GM12878 (cell line): ENCODE data around the gene SPTBN1. TPM values are rescaled to one million over a fixed set of nuclear protein-coding genes. Genes with fewer than 3 reads are reported as not detected.

Experiments
- ATAC-seq: fragments of 200-7000 bp; cut with Tn5 transposase; 3 replicates; pipeline ENCODE4 v1.9.1; 2020; ENCODE audit warnings: mild to moderate bottlenecking, moderate library complexity
- BruUV-seq: library from RNA; stranded (reverse); fragments of 400-500 nt; replicated peaks from 2 replicates; lab custom pipeline; 2021; lab: Mats Ljungman, UMichigan
- CTCF ChIA-PET: fragments of 300-600 bp; sonication (Branson Sonifier 250); formaldehyde crosslinking; extraction: SDS; loops from one replicate; lab custom pipeline; 2021; ENCODE audit warnings: inconsistent platforms; lab: Yijun Ruan, JAX
- POLR2A ChIA-PET: fragments of 350-600 bp; formaldehyde crosslinking; extraction: SDS; loops from one replicate; lab custom pipeline; 2021; ENCODE audit warnings: inconsistent platforms; lab: Charles Lee
- RAD21 ChIA-PET: fragments of 300-600 bp; sonication (Branson Sonifier 250); formaldehyde crosslinking; loops from one replicate; lab custom pipeline; 2023; ENCODE audit warnings: antibody characterized with exemption; ENCODE audit not compliant: unreplicated experiment; lab: Charles Lee
- SMC1A ChIA-PET: fragments of 300-600 bp; sonication (Branson Sonifier 250); formaldehyde crosslinking; loops from one replicate; lab custom pipeline; 2023; ENCODE audit not compliant: unreplicated experiment, uncharacterized antibody; lab: Charles Lee
- DNase-seq: peaks from one replicate; pipeline ENCODE4 v3.0.0-alpha.2; 2011; ENCODE audit warnings: low read depth, low spot score
- FAIRE-seq: peaks from 3 replicates; lab custom pipeline; 2011; peaks lifted over from hg19 to GRCh38; lab: Jason Lieb, UNC
- H2AFZ ChIP-seq: 2 replicates; pipeline ENCODE4 v1.6.0; 2011; ENCODE audit warnings: low read depth, low read length, control low read depth; ENCODE audit not compliant: control insufficient read depth
- H3K27ac ChIP-seq: 2 replicates; pipeline ENCODE4 v1.5.1; 2011; ENCODE audit warnings: control low read depth; ENCODE audit not compliant: control insufficient read depth, insufficient read depth
- H3K27me3 ChIP-seq, 2 experiments: replicated peaks in 1 of 2; 2 replicates each; pipeline versions ENCODE4 v1.6.0 to v1.6.1; 2011; ENCODE audit warnings: low read length in 1 of 2; ENCODE audit not compliant: control insufficient read depth in 2 of 2, insufficient read depth in 2 of 2
- H3K36me3 ChIP-seq, 2 experiments: 2 replicates each; pipeline ENCODE4 v1.5.1; 2011; ENCODE audit warnings: low read length in 1 of 2; ENCODE audit not compliant: control insufficient read depth in 2 of 2, insufficient read depth in 2 of 2
- H3K4me1 ChIP-seq: 2 replicates; pipeline ENCODE4 v1.6.1; 2011; ENCODE audit warnings: mild to moderate bottlenecking, low read length, moderate library complexity, mixed read lengths; ENCODE audit not compliant: control insufficient read depth, insufficient read depth
- H3K4me2 ChIP-seq: 2 replicates; pipeline ENCODE4 v1.6.0; 2011; ENCODE audit warnings: control low read depth; ENCODE audit not compliant: control insufficient read depth, insufficient read depth
- H3K4me3 ChIP-seq: fragments of 200-600 bp; sonication (generic); 2 replicates; pipeline ENCODE4 v1.5.1; 2016
- H3K79me2 ChIP-seq: 2 replicates; pipeline ENCODE4 v1.6.0; 2011; ENCODE audit warnings: low read length; ENCODE audit not compliant: control insufficient read depth, insufficient read depth
- H3K9ac ChIP-seq: 2 replicates; pipeline ENCODE4 v1.8.0; 2011; ENCODE audit warnings: low read length, control low read depth, mixed read lengths; ENCODE audit not compliant: control insufficient read depth, insufficient read depth
- H3K9me3 ChIP-seq: replicated peaks from 3 replicates; pipeline ENCODE4 v1.5.1; 2011; ENCODE audit warnings: mild to moderate bottlenecking, low read length; ENCODE audit not compliant: control insufficient read depth, insufficient read depth
- H4K20me1 ChIP-seq: 2 replicates; pipeline ENCODE4 v1.6.0; 2011; ENCODE audit not compliant: control insufficient read depth, insufficient read depth
- ATF2 ChIP-seq: IDR thresholded peaks from 2 replicates; pipeline ENCODE4 v1.6.1; 2012; ENCODE audit warnings: low read length, inconsistent platforms
- TARDBP ChIP-seq: IDR thresholded peaks from 2 replicates; pipeline ENCODE4 v1.6.1; 2016; ENCODE audit warnings: borderline replicate concordance
- ZNF687 ChIP-seq: fragments of 450-650 bp; IDR thresholded peaks from 2 replicates; pipeline ENCODE4 v1.6.1; 2017; ENCODE audit warnings: mild to moderate bottlenecking, moderate library complexity
- WGBS: methylation state at CpG from one replicate; pipeline ENCODE4 v1.1.6; 2016; ENCODE audit warnings: low lambda C conversion rate; ENCODE audit not compliant: insufficient replicate concordance, insufficient coverage; ENCODE audit errors: missing lambda C conversion rate; 5-methylcytosine and 5-hydroxymethylcytosine counted together
- in situ Hi-C: fragments of 300-500 bp; cut with MboI; formaldehyde crosslinking; loops from 9 replicates; pipeline ENCODE4 v1.14.3; 2018; ENCODE audit warnings: mixed read lengths
- intact Hi-C: fragments of 100-400 bp; cut with micrococcal nuclease; formaldehyde crosslinking; loops from one replicate; pipeline ENCODE4 v1.14.2; 2022; ENCODE audit not compliant: unreplicated experiment
- polyA plus RNA-seq, 11 experiments: library from polyadenylated mRNA; depleted of rRNA in 4 of 11; unstranded in 6 of 11; stranded (reverse) in 5 of 11; fragments of >200 nt; fragmentation: Nextera tagmentation in 4 of 11; fragmentation: Illumina TruSeq in 1 of 11; extraction: Ambion mirVana in 4 of 11; extraction: Trizol in 1 of 11; gene quantifications; 1 replicate in 1 of 11; 2 replicates in 10 of 11; pipeline versions ENCODE4 v1.2.1 to v1.2.3, GENCODE V29; 2011 to 2016; ENCODE audit warnings: inconsistent platforms in 2 of 11, missing spikeins in 2 of 11, low read depth in 1 of 11
- total RNA-seq, 4 experiments: library from RNA; depleted of rRNA in 3 of 4; stranded (reverse); fragments of >200 nt in 3 of 4; fragmentation: Illumina TruSeq in 1 of 4; extraction: Trizol in 1 of 4; gene quantifications; 2 replicates each; pipeline versions ENCODE4 v1.2.1 to v1.2.3, GENCODE V29; 2013 to 2021
- TF ChIP-seq, protein P1 (sequence below): fragments of 450-650 bp; IDR thresholded peaks from 2 replicates; pipeline ENCODE4 v1.6.1; 2018; ENCODE audit warnings: borderline replicate concordance, mild to moderate bottlenecking; ENCODE audit not compliant: partially characterized antibody
- TF ChIP-seq, protein P2 (sequence below): IDR thresholded peaks from 2 replicates; pipeline ENCODE4 v1.6.1; 2012; ENCODE audit warnings: low read depth, low read length, improper control_type of control experiment
- TF ChIP-seq, protein P3 (sequence below): fragments of 450-650 bp; formaldehyde crosslinking; IDR thresholded peaks from 2 replicates; pipeline ENCODE4 v1.5.0; 2022; ENCODE audit warnings: mild to moderate bottlenecking, missing genetic modification characterization

The SPTBN1 gene
- total and polyA plus RNA-seq, 10 of the 15 experiments (the other 5 are each of a cell fraction or from before 2014, with no cell fraction given), result 20.6 to 154 (median 76.7) TPM

DNA sequence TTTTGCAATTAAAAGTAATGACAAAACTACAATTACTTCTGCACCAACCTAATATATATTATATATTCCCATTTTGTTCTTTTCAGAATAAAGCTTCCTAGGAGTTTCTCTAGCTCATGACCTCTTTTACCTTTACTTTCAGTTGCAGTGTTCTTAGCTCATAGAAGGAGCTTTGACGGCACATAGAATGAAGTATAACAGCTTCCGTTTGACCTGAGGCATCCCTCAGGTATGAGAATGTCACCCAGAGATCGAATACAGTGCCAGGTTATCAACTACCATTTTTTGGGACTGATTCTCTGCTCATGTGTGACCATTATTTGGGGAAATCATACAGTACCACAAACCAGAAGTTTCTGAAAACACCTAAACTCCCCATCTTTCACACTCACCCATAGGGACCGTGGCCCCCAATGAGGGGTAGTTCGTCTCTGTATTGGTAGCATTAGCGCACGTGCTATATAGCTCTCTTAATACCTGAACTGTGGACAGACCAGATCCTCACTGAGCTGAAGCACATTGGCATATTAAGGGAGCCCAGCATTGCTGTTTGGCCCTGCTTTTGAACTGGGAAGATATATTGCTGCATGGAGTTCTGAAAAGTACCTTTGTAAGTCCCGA, 123.0 kb downstream of the SPTBN1 start:
- SMC1A ChIA-PET, result interaction anchor here (1.0 to 15.8 kb wide), 15 partner anchors 10 to 98 kb away, joined by 3 to 569 read pairs (median 8); no protein-coding TSS in a partner anchor
- Histone ChIP-seq H3K9ac (peak overlapping the region; percentile 70), H3K27ac (peak overlapping the region; percentile 95), H3K4me2 (peak overlapping the region; percentile 85), H2AFZ (no peak overlapping the region), H4K20me1 (no peaks in the 10 kb centered on the region), H3K4me3 (peak overlapping the region; percentile 45), H3K79me2 (peaks cover 99% of the 10 kb centered on the region), H3K36me3 (peaks cover 0 to 3% of the 10 kb centered on the region in 2 experiments; a peak in 2 of 4 replicates), H3K9me3 (no peaks in the 10 kb centered on the region), H3K27me3 (no peaks in the 10 kb centered on the region), H3K4me1 (peaks cover 81% of the 10 kb centered on the region)
- WGBS, result 56% methylated on average over 8 of the region's 8 CpGs
- in situ Hi-C loops, result no loop called here
- TSS peak; percentile 99 for BruUV-seq
- POLR2A ChIA-PET, result interaction anchor here (0.8 to 18.4 kb wide), 12 partner anchors 8 to 611 kb away, joined by 3 to 504 read pairs (median 5); no protein-coding TSS in a partner anchor
- intact Hi-C loops, result loop anchor here (10.0 kb wide), 2 partner anchors 466 to 1036 kb away; partner anchors contain the start of gene PPP4R3B
- CTCF ChIA-PET, result interaction anchor here (1.1 to 5.1 kb wide), 8 partner anchors 9 to 125 kb away, joined by 4 to 48 read pairs (median 6); no protein-coding TSS in a partner anchor
- peak; percentile 34 for ATAC-seq
- RAD21 ChIA-PET, result interaction anchor here (0.7 to 5.9 kb wide), 16 partner anchors 8 to 126 kb away, joined by 3 to 178 read pairs (median 8); no protein-coding TSS in a partner anchor
- FAIRE-seq, result no peak
- no peak for DNase-seq
- TF ChIP-seq ZNF687 (peak; percentile 50), ATF2 (no peak), TARDBP (no peak)
- TF ChIP-seq, protein P1, sequence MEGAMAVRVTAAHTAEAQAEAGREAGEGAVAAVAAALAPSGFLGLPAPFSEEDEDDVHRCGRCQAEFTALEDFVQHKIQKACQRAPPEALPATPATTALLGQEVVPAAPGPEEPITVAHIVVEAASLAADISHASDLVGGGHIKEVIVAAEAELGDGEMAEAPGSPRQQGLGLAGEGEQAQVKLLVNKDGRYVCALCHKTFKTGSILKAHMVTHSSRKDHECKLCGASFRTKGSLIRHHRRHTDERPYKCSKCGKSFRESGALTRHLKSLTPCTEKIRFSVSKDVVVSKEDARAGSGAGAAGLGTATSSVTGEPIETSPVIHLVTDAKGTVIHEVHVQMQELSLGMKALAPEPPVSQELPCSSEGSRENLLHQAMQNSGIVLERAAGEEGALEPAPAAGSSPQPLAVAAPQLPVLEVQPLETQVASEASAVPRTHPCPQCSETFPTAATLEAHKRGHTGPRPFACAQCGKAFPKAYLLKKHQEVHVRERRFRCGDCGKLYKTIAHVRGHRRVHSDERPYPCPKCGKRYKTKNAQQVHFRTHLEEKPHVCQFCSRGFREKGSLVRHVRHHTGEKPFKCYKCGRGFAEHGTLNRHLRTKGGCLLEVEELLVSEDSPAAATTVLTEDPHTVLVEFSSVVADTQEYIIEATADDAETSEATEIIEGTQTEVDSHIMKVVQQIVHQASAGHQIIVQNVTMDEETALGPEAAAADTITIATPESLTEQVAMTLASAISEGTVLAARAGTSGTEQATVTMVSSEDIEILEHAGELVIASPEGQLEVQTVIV, result no peak
- TF ChIP-seq, protein P2, sequence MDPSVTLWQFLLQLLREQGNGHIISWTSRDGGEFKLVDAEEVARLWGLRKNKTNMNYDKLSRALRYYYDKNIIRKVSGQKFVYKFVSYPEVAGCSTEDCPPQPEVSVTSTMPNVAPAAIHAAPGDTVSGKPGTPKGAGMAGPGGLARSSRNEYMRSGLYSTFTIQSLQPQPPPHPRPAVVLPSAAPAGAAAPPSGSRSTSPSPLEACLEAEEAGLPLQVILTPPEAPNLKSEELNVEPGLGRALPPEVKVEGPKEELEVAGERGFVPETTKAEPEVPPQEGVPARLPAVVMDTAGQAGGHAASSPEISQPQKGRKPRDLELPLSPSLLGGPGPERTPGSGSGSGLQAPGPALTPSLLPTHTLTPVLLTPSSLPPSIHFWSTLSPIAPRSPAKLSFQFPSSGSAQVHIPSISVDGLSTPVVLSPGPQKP, result no peak
- TF ChIP-seq, protein P3, sequence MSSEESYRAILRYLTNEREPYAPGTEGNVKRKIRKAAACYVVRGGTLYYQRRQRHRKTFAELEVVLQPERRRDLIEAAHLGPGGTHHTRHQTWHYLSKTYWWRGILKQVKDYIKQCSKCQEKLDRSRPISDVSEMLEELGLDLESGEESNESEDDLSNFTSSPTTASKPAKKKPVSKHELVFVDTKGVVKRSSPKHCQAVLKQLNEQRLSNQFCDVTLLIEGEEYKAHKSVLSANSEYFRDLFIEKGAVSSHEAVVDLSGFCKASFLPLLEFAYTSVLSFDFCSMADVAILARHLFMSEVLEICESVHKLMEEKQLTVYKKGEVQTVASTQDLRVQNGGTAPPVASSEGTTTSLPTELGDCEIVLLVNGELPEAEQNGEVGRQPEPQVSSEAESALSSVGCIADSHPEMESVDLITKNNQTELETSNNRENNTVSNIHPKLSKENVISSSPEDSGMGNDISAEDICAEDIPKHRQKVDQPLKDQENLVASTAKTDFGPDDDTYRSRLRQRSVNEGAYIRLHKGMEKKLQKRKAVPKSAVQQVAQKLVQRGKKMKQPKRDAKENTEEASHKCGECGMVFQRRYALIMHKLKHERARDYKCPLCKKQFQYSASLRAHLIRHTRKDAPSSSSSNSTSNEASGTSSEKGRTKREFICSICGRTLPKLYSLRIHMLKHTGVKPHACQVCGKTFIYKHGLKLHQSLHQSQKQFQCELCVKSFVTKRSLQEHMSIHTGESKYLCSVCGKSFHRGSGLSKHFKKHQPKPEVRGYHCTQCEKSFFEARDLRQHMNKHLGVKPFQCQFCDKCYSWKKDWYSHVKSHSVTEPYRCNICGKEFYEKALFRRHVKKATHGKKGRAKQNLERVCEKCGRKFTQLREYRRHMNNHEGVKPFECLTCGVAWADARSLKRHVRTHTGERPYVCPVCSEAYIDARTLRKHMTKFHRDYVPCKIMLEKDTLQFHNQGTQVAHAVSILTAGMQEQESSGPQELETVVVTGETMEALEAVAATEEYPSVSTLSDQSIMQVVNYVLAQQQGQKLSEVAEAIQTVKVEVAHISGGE (CRISPR knock-in tag), result no peak
